HG03521 (cell line): Measurements from ENCODE around the gene GGTLC3.
"Not testable (repeated sequence)": the region's sequence is repeated elsewhere in the genome, so short reads cannot be mapped to it uniquely, and the experiment has no call there.

ENCODE experiments used
- ATAC-seq: cut with Tn5 transposase; IDR thresholded peaks from one replicate; pipeline ENCODE4 v1.9.1; 2021; ENCODE audit warnings: mild to moderate bottlenecking, moderate library complexity; ENCODE audit not compliant: unreplicated experiment

The GGTLC3 gene

DNA sequence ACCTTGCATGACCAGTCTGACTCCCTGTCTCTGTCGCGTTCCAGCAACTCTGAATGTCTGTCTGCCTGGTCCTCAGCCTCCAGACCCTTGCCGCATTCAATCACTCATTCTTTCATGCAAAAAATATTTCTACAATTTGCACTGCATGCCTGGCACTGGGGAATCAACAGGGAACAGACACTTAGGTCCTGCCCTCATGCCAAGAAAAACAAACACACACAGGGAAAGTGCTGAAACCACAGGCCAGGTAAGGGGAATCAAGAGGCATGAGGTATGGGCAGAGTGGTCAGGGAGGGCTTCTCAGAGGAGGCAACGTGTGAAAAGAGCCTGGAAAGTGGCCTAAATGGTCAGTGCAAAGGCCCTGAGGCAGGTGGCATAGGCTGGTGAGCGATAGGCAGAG, at the start of gene GGTLC3:
TSS of gene GGTLC3 (minus strand) at position 101 of the 400 bp plus-strand sequence. CDS start 264 bp downstream, outside the sequence.
- not testable (repeated sequence) for ATAC-seq

DNA sequence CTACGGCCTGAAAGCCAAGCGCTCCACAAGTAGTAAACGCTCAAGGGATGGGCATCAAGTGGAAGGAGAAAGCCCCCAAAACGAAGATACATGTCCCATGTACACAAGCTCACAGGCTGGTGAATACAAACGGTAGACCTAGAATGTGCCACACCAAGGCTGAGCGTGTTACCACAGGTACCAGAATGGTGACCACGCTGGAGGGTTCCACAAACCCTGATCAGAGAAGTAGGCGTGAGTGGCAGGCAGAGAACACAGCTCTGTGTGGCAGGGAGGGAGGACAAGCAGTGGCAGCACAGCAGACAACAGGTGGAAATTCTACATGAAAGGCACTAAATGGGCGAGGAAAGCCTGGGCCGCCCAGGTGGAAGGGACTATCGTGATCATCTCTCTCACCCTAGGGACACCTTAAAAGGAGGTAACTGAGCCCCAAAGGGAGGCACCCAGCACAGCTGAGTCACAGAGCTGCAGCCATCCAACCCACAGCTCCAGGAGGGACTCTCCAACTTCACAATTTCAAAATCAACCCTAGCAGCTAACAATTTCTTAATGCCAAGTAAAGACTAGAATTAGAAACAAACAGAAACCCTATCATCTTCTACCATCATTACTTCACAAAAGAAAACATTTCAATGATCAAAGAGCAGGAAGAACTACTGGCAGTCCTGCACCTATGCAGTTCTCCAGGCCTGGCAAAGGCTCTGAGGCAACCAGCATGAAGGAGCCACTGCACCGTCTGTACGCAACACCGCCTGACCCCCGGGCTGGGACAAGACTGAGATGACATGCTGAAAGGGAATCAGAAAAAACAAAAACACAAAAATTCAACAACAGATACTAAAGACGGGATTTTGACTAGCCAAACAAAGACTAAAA, 42.4 kb upstream of the GGTLC3 start:
- ATAC-seq = not testable (repeated sequence)

DNA sequence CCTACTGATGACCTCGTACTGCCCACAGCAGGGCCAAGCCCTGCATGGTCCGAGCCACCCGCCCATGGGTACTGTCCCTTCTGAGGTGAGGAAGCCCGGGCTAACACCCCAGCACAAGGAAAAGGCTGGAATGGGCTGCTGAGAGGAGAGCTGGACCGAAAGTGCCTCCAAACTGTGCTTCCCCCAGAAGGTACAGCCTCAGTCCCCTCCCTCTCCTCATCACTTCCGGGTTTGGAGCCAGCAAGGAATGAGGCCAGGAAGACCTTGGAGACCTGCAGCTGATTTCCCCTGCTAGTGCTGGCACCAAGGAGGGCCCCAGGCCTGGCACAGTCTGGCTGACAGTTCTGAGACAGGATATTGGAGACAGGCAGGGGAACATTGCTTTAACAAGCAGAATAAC, 41.0 kb upstream of the GGTLC3 start:
- not testable (repeated sequence) for ATAC-seq

DNA sequence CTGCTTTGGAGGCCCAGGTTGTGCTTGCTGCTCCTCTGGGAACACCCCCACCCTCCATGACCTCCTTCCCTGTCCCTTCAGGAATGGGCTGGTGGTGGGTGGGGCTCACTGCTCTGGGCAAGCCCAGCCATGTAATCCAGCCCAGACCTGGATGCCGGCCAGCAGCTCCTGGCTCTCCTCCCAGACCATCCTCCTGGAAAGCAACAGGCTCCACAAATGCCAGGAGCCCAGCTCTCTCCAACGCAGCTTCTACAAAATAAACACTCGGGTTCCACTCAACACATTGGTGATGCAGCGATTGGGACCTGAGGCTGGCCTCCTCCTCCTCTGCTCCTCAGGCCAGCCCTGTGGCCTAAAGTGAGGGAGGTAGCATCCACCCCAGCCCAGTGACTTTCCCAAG, 40.6 kb upstream of the GGTLC3 start:
- ATAC-seq = not testable (repeated sequence)

DNA sequence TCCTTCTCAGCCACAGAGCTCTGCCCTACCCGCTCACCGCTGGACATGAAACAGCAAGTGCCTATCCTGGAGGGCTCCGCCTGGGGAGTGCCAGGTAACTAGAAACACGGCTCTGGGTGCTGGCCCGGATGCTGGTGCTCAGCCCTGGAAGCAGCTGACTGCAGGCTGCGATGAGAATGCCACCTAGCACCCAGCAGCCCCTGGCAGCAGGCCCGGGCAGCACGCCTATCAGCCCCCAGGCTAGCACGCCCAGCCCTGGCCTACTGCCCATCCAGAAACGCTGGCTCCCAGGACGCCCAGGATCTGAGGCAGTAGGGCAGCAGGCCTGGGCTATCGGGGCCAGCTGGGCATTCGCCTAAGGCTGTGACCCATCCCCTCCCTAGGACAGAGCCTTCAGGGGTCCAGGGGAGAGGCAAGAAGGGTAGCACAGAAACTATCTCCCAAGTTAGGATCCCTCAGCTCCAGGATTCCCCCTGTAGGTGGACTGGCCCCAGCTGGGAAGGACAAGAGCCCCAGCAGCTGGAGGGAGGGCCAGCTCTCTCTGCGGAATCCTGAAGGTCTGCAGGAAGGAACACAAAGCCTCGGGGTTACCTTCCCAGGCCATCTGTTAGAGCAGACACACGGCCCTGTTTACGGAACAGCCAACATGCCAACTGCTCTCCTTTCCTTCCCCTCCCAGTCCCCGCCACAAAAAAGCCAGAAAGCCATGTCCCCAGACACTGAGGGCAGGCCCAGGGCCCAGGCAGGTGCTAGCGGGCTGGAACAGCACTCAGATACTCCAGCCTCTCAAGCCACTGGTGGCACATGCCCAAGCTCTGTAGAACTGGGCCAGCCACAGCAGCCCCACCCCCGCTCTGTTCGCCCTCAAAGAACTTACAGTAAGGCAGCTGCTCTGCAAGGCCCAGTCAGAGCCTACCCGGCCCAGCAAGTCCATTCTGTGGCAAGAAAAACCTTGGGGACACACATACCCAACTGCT, 36.6 kb upstream of the GGTLC3 start:
- not testable (repeated sequence) for ATAC-seq

DNA sequence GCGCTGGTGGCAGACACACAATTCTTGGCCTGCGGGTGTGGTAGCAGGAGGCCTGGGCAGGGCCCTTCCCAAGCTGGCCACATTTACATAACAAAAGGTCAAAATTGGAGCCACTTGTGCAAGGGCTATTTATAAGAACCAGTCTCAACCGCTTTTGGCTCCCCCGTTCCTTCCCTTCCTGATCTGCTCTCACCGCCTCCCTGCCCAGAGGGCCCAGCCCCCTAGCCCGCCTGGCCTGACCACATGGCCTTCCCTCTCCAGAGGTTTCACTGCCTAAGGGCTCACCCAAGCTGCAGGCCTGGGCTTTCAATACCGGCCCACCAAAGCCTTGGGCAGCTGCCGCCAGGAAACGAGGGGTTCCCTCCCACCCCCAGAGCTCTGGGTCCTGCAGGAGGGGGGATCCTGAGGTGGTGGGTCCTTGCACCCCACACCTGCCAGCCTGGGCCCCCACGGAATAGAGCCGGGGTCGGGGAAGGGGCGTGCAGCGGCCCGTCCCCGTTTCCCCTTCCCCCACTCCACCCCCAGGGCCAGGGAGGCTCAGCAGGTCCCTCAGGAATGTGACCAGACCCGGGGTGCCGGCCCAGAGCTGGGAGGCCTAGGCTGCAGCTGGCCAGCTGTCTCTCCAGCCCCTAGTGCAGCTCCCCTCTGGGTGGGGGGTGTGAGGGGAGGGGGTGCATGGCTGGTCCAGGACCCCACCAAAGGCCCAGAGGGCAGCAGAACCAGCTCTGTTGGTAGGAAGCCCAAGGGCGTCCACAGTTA, 35.1 kb upstream of the GGTLC3 start:
- not testable (repeated sequence) for ATAC-seq

DNA sequence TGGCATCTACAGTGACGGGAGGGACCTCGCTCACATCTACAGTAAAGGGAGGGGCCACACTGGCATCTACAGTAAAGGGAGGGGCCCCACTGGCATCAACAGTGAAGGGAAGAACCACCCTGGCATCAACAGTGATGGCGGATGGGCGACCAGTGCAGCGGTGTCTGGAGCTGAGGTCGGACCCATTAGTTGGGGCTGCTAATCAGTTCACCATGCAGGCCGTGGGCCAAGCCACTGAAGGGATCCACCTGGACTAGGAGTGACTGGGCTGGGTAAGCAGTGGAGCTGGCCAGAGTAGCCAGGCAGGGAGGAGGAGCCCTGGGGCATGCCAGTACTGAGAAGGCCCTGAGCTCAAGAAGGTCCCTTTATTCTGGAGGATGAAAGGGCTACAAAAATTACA, 33.1 kb upstream of the GGTLC3 start:
- ATAC-seq = not testable (repeated sequence)

DNA sequence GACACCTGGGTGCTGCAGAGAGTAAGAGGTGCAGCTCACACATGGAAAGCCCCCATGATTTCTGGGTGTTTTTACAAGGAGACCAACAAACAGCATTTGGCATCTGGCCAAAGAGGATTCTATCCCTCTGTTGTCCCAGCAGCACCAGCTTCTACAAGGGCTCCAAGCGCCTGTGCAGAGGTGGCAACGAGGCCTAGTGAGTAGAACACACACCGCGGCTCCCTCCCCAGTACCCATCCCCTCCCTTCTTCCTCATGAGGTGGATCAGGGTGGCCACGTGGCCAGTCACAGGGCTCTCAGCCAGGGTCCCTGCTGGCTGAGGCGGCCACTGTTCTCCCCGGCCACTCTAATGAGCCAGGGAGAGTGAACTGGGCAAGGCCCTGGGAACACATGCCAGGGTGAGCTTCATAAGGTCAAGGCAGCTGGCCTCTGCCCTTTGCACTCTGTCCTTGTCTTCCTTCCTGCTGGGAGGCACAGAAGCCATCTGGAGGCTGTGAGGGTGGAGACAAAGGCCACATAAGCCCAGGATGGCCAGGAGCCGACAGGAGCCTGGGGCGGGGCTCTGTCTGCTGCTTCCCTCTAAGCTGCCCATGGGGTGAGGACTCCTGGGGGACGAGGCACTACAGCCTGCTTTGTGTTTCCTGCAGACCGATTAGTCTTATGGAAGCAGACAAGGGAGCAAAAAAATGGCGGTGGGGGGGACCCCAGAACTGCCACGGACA, 31.7 kb upstream of the GGTLC3 start:
- not testable (repeated sequence) for ATAC-seq

DNA sequence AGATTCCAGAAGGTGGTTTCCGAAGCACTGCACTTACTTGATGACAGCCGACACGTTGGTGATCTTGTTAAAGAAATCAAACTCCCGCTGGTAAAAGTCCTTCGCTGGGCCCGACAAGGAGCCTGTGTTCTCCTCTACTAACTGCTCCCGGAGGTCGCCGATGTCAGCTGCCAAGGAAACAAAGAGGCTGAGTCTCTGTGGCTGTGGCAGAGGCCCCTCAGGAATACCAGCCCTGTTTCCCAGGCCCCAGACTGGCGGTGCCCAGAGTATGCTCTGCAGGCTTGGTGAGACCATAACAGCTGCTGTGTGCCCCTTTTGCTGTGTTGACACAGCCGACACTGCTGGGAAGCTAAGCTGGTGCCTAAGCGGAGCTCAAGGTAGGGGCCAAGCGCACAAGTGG, 26.7 kb upstream of the GGTLC3 start:
- not testable (repeated sequence) for ATAC-seq

DNA sequence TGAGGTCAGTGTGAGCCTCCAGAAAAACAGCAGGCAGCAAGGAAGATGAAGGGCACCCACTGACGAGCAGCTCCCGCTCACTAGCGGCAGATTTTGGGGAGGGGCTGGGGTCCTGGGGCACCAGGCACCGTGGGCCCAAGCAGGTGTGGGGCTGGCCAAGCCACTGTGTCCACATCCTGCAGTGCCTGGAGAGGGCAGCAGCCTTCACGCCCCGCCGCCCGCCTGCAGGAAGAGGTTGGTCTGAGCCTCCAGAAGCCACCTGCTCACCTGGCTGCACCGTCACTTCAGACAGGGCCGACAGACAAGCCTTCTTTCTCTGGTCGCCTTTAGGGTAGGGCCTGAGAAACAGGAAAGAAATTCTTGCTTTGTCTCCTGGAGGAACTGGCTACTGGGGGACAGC, 25.4 kb upstream of the GGTLC3 start:
- not testable (repeated sequence) for ATAC-seq

DNA sequence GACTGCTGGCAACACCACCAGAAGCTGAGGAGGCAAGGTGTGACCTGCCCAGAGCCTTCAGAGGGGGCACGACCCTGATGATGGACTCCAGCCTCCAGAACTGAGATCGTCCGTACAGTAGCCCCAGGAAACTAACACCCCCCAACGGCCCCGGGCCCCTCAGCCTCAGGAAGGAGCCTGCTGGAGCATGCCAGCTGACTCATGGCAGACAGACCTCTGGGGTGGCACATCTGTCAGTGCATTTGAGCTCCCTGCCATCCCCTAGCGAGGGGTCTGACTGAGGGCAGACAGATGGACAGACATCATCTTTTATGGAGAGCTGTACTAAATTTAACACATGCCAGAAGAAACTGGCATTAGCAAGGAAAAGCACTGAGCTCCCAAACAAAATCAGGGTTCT, 22.0 kb upstream of the GGTLC3 start:
- not testable (repeated sequence) for ATAC-seq

DNA sequence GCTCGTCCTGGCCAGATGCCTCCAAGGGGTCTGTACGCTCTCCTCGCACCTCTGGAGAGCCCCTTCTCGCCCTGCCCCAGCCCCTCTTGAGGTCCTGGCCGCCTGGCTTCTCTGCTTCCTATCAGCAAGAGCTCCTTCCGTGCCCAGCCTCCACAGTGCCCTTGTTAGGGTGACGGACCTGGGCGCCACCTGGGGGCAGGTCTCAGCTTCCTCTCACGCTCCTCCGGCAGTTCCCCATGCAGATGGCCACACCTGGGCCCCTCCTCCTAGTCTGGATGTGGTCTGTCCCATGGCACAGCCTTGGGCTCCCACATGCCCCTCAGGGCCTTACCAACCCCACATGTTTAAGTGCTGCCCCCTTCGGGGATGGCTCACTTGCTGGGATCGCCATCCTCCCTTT, 16.4 kb upstream of the GGTLC3 start:
- ATAC-seq = not testable (repeated sequence)

DNA sequence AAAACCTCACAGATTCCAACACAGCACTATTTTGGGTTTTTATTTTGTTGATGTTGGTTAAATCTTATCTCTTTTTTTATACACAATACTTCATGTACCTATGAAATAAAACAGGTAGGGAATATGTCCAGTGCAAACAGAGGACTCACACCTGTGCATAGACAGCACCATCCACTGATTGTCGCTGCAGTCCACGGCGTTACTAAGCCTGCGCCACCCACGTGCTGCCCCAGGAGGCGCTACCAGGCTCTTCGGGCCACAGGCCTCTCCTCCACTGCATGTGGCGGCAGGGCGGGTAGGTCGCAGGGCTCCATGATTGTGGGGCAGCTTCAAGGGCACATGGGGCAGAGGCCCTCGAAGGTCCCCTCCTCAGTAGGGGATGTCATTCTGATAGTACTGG, 15.7 kb upstream of the GGTLC3 start:
- ATAC-seq = not testable (repeated sequence)

DNA sequence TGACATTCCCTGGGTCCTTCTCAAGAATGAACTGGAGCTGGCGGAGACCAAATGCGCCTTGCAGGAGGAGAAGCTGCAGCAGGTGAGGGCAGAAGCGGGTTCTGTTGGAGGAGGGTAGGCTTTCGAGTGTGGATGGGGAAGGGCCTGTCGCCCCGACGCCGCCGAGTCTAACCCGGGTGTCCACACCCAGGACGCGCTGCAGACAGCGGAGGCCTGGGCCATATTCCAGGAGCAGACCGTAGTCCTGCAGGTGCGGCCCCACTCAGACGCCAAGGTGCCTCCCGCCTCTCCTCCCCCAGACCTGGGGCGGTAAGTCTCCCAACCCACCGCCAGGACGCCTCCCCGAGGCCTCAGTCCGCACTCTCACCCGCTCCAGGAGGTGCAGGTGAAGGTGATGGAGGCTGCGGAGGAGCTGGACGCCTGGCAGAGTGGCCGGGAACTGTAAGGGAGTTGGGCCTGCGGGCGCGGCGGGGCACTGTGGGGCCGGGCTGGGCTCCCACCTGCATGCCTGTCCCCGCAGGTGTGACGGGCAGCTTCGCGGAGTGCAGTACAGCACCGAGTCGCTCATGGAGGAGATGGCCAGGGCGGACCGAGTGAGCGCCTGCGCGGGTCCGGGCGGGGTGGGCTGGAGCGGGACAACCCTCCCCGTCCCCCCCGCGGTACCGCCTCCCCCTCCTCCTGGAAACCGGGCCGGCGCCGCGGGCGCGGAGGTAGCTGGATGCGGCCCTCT, 11.6 kb upstream of the GGTLC3 start:
- ATAC-seq = peak; percentile 9

DNA sequence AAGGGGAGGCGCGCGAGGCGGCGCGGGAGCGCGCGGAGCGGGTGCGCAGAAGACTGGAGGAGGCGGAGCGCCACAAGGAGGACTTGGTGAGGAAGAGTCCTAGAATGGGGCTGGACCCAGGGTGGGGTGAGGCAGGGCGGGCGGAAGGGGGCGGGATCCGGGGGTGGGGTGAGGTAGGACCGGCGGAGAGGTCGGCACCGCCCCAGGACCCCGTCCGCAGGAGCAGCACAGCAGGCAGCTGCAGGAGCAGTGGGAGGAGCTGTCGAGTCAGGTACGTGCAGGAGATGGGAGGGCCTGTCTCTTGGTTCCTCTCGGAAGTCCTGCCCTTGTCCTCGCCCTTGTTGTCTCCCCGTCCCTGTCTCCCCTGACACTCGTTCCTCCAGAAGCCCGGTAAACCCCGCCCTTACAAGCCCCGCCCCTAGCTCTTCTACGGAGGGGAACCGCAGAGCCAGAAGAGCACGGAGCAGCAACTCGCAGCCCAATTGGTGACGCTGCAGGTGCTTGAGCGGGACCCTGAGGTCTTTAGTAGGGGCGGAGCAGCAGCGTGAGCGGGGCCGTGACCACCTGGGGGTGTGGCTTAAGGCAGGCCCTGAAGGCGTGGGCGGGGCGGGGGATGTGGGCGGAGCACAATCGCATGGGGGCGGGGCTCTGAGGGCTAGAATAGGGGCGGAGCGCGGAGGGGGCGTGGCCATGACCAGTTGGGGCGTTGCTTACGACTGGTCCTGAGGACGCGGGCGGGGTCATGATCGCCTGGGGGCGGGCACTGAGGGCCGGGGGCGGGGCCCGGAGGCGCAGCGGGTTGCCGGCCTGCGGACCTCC, 10.8 kb upstream of the GGTLC3 start:
- ATAC-seq = peak; percentile 75

DNA sequence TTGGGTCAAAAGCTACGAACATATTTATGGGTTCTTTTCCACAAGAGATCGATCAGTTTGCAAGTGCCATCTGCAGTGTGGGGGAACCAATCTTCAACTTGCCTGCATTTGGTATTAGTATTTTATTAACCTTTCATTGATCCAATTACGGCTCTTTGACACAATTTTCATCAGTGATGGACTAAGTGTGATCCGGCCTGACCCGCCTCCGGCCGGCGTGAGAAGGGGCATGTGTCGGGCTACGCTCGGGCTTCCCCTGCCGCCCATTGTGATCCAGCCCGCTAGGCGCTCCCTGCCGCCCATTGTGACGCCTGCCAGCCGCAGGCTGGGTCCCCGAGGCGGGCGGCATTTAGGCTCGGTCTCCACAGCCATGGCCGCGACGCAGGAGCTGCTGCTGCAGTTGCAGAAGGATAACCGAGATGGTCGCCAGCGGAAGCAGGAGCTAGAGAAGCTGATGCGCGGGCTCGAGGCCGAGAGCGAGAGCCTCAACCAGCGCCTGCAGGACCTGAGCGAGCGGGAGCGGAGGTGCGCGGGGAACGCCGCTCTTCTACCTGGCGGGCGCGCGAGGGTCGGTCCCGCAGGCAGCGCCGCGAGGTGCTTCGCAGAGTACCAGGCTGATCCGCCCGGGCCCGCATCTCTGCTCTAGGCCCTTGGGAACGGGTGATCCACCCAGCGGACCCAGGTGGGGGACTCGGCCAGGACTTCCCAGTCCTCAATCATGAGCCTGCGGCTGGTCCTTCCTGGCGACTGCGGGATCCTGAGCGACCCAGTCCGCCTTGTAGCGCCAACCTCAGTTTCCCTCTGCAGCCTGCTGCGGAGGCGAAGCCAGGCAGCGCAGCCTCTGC, 10.0 kb upstream of the GGTLC3 start, which contains the start of gene TMEM191B:
TSS of gene TMEM191B (plus strand) at position 51 of the 845 bp plus-strand sequence. CDS start at position 230, 179 bp downstream.
- ATAC-seq = not testable (repeated sequence)

DNA sequence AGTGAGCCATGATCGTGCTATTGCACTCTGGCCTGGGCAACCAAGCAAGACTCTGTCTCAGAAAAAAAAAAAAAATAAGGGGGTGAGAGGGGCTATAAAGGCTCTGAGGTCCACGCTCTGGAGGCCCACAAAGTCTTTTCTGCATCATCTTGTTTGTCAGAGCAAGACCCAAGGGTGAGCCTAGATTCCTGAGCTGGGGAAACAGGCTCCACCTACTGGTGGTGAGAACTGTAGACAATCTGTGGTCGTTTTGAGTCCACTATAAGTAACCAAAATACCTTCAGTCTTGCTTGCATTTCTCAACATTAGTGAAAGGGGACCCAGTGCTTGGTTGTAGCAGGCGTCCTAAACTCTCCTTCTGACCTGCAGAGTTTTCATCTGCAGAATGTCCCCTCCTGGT, 5.4 kb upstream of the GGTLC3 start:
- not testable (repeated sequence) for ATAC-seq
